ENCODE results near the gene CRACDL. TPM values are rescaled to one million over a fixed set of nuclear protein-coding genes. Genes with fewer than 3 reads are reported as not detected.
"Not testable (repeated sequence)": the region's sequence is repeated elsewhere in the genome, so short reads cannot be mapped to it uniquely, and the experiment has no call there.

The CRACDL gene
- total RNA-seq, 1 donor from 2014 or later, result 1.6 TPM

- TF ChIP-seq CTCF (IDR thresholded peaks at IDR 0.05; ENCODE audit: unreplicated experiment), result no peak
- no peak for DNase-seq (ENCODE audit: low spot score, unreplicated experiment)
- Mint-ChIP-seq H3K36me3 (ENCODE audit: insufficient read depth) (no peaks in the 10 kb centered on the region), H3K27me3 (no peaks in the 10 kb centered on the region), H3K9me3 (ENCODE audit: low read depth) (peaks cover 29% of the 10 kb centered on the region), H3K4me1 (ENCODE audit: low read depth) (no peaks in the 10 kb centered on the region), H3K4me3 (ENCODE audit: low read depth) (no peak overlapping the region), H3K27ac (no peak overlapping the region)
These were observed 52.2 kb downstream of the CRACDL start for GRCh38 chr2:98883780-98884211.

- Mint-ChIP-seq H3K36me3 (ENCODE audit: insufficient read depth) (no peaks in the 10 kb centered on the region), H3K27ac (no peak overlapping the region), H3K9me3 (ENCODE audit: low read depth) (peaks cover 26% of the 10 kb centered on the region), H3K4me1 (ENCODE audit: low read depth) (no peaks in the 10 kb centered on the region), H3K27me3 (no peaks in the 10 kb centered on the region), H3K4me3 (ENCODE audit: low read depth) (no peak overlapping the region)
- DNase-seq (ENCODE audit: low spot score, unreplicated experiment), result no peak
- TF ChIP-seq CTCF (IDR thresholded peaks at IDR 0.05; ENCODE audit: unreplicated experiment), result no peak
These were observed 52.9 kb downstream of the CRACDL start for GRCh38 chr2:98882971-98883779.

- no peaks in the 10 kb centered on the region for H3K27me3 Mint-ChIP-seq
These were observed 53.7 kb downstream of the CRACDL start for GRCh38 chr2:98882368-98882767.

GRCh38 chr2:98881153-98881650, 54.8 kb downstream of the CRACDL start:
- H3K27ac Mint-ChIP-seq, result no peak overlapping the region
- H3K27me3 Mint-ChIP-seq, result no peaks in the 10 kb centered on the region
- peaks cover 10% of the 10 kb centered on the region for H3K9me3 Mint-ChIP-seq (ENCODE audit: low read depth)
- H3K36me3 Mint-ChIP-seq (ENCODE audit: insufficient read depth), result no peaks in the 10 kb centered on the region
- no peak for TF ChIP-seq CTCF (IDR thresholded peaks at IDR 0.05; ENCODE audit: unreplicated experiment)
- H3K4me3 Mint-ChIP-seq (ENCODE audit: low read depth), result no peak overlapping the region
- no peaks in the 10 kb centered on the region for H3K4me1 Mint-ChIP-seq (ENCODE audit: low read depth)
- DNase-seq (ENCODE audit: low spot score, unreplicated experiment), result no peak

More at GRCh38 chr2:98882368-98882767, 53.7 kb downstream of the CRACDL start:
- H3K4me3 Mint-ChIP-seq (ENCODE audit: low read depth), result no peak overlapping the region
- no peak for TF ChIP-seq CTCF (IDR thresholded peaks at IDR 0.05; ENCODE audit: unreplicated experiment)
- H3K4me1 Mint-ChIP-seq (ENCODE audit: low read depth), result no peaks in the 10 kb centered on the region
- DNase-seq (ENCODE audit: low spot score, unreplicated experiment), result no peak
- H3K9me3 Mint-ChIP-seq (ENCODE audit: low read depth), result peaks cover 19% of the 10 kb centered on the region
- no peak overlapping the region for H3K27ac Mint-ChIP-seq
- no peaks in the 10 kb centered on the region for H3K36me3 Mint-ChIP-seq (ENCODE audit: insufficient read depth)

- H3K4me3 Mint-ChIP-seq (ENCODE audit: low read depth), result no peak overlapping the region
- no peak for DNase-seq (ENCODE audit: low spot score, unreplicated experiment)
- H3K27me3 Mint-ChIP-seq, result no peaks in the 10 kb centered on the region
- no peak for TF ChIP-seq CTCF (IDR thresholded peaks at IDR 0.05; ENCODE audit: unreplicated experiment)
- H3K36me3 Mint-ChIP-seq (ENCODE audit: insufficient read depth), result no peaks in the 10 kb centered on the region
- no peaks in the 10 kb centered on the region for H3K4me1 Mint-ChIP-seq (ENCODE audit: low read depth)
- H3K9me3 Mint-ChIP-seq (ENCODE audit: low read depth), result peaks cover 3% of the 10 kb centered on the region
- H3K27ac Mint-ChIP-seq, result no peak overlapping the region
These were observed 55.5 kb downstream of the CRACDL start for GRCh38 chr2:98880266-98881152.

- not testable (repeated sequence) for H3K9me3 Mint-ChIP-seq (ENCODE audit: low read depth); H3K36me3 Mint-ChIP-seq (ENCODE audit: insufficient read depth); H3K27ac Mint-ChIP-seq; H3K4me3 Mint-ChIP-seq (ENCODE audit: low read depth); H3K4me1 Mint-ChIP-seq (ENCODE audit: low read depth); H3K27me3 Mint-ChIP-seq; DNase-seq (ENCODE audit: low spot score, unreplicated experiment)
These were observed 58.4 kb downstream of the CRACDL start for GRCh38 chr2:98877658-98878057.
